Panc1 (cell line): ENCODE data around the gene DDX25. TPM values are rescaled to one million over a fixed set of nuclear protein-coding genes. Genes with fewer than 3 reads are reported as not detected.

Source experiments
- ATAC-seq: fragments of 200-7000 bp; cut with Tn5 transposase; 2 replicates; pipeline ENCODE4 v1.9.1; 2020; ENCODE audit warnings: mild to moderate bottlenecking, moderate library complexity
- BruUV-seq: library from RNA; stranded (reverse); fragments of 400-500 nt; replicated peaks from 2 replicates; lab custom pipeline; 2021; lab: Mats Ljungman, UMichigan
- CTCF ChIA-PET: fragments of 300-600 bp; sonication (Branson Sonifier 250); formaldehyde crosslinking; loops from one replicate; lab custom pipeline; 2022; ENCODE audit warnings: antibody characterized with exemption; lab: Charles Lee
- POLR2A ChIA-PET: fragments of 300-600 bp; sonication (Branson Sonifier 250); formaldehyde crosslinking; loops from one replicate; lab custom pipeline; 2022; ENCODE audit warnings: antibody characterized with exemption; lab: Charles Lee
- DNase-seq: peaks from one replicate; pipeline ENCODE4 v3.0.0-alpha.2; 2010; ENCODE audit warnings: low read depth, low spot score
- H3K27ac ChIP-seq: 2 replicates; pipeline ENCODE4 v1.5.1; 2011; ENCODE audit warnings: mild to moderate bottlenecking, low read length, inconsistent platforms
- H3K27me3 ChIP-seq: fragments of 200-500 bp; sonication (Bioruptor generic); 2 replicates; pipeline ENCODE4 v1.6.0; 2014; ENCODE audit warnings: low read length, inconsistent platforms; ENCODE audit not compliant: control insufficient read depth, insufficient read depth
- H3K36me3 ChIP-seq: fragments of 200-500 bp; sonication (Bioruptor generic); 2 replicates; pipeline ENCODE4 v1.5.1; 2014; ENCODE audit warnings: inconsistent platforms, mild to moderate bottlenecking, low read length, moderate library complexity; ENCODE audit not compliant: control insufficient read depth, insufficient read depth
- H3K4me1 ChIP-seq: 2 replicates; pipeline ENCODE4 v1.5.1; 2011; ENCODE audit warnings: inconsistent platforms, mild to moderate bottlenecking, low read length, moderate library complexity; ENCODE audit not compliant: control insufficient read depth, insufficient read depth
- H3K4me3 ChIP-seq, 2 experiments: 2 replicates each; pipeline ENCODE4 v1.5.1; 2011 to 2012; ENCODE audit warnings: low read depth in 2 of 2, low read length in 2 of 2, mild to moderate bottlenecking in 2 of 2, inconsistent platforms in 1 of 2, moderate library complexity in 1 of 2
- H3K9me3 ChIP-seq: fragments of 200-500 bp; sonication (Bioruptor generic); 2 replicates; pipeline ENCODE4 v1.5.1; 2014; ENCODE audit warnings: low read depth, mild to moderate bottlenecking, inconsistent platforms, low read length, moderate library complexity; ENCODE audit not compliant: control insufficient read depth, insufficient read depth
- POLR2AphosphoS5 ChIP-seq: IDR thresholded peaks from 2 replicates; pipeline ENCODE4 v1.6.1; 2012; ENCODE audit warnings: mild to moderate bottlenecking, low read depth, low read length, moderate library complexity
- SIN3A ChIP-seq: IDR thresholded peaks from 2 replicates; pipeline ENCODE4 v1.6.1; 2012; ENCODE audit warnings: low read depth, mild to moderate bottlenecking, low read length, moderate library complexity, borderline replicate concordance; ENCODE audit not compliant: insufficient read depth
- TCF7L2 ChIP-seq: IDR thresholded peaks from 2 replicates; pipeline ENCODE4 v1.6.1; 2011; ENCODE audit warnings: mild to moderate bottlenecking, low read depth, low read length, inconsistent platforms
- in situ Hi-C: cut with HindIII; loops from 2 replicates; pipeline ENCODE4 v1.10.0; 2016; ENCODE audit warnings: low sequenced_read_pairs, low pct_unique_long_range_greater_than_20kb
- intact Hi-C: fragments of 100-400 bp; cut with micrococcal nuclease; formaldehyde crosslinking; loops from one replicate; pipeline ENCODE4 v1.10.0; 2022; ENCODE audit not compliant: unreplicated experiment
- total RNA-seq: library from RNA; stranded (reverse); gene quantifications from one replicate; pipeline ENCODE4 v1.2.1, GENCODE V29; 2021; ENCODE audit not compliant: unreplicated experiment
- TF ChIP-seq, protein P1 (sequence below), 2 experiments: IDR thresholded peaks; 2 replicates each; pipeline ENCODE4 v1.6.1; 2011 to 2012; ENCODE audit warnings: low read depth in 2 of 2, control low read depth in 1 of 2, low read length in 1 of 2, mild to moderate bottlenecking in 1 of 2, moderate library complexity in 1 of 2; ENCODE audit not compliant: insufficient read depth in 1 of 2
- TF ChIP-seq, protein P2 (sequence below): fragments of 450-650 bp; IDR thresholded peaks from 2 replicates; pipeline ENCODE4 v1.5.1; 2017; ENCODE audit warnings: mild to moderate bottlenecking

Gene DDX25
- total RNA-seq, 1 experiment from 2014 or later: 0.15 TPM

DNA sequence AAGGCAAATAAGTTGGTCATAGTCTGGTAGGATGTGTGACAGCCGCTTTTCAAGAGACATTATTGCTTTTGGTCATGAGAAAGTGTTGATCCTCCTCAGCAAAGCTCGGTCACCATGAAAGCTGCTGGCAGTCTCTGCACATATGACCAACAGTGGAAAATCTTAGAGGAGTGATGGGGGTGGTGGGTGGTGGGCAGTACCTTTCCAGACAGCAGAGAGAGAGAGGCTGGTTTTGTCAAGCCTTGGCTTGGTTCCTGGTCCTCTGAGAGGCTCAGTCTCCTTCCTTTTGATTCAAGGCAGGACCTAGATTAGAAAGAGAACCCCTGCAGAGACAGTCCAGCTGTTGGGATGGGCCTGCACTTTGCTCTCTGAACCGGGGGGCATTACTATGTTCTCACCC, 21.5 kb downstream of the DDX25 start:
- DNase-seq (no peak), ATAC-seq (no peak)
- H3K36me3 ChIP-seq: no peaks in the 10 kb centered on the region
- intact Hi-C loops (no loop called here), in situ Hi-C loops (loop anchor here (25.0 kb wide), 1 partner anchor 286 kb away; the partner anchor contains the start of genes FAM118B and RPUSD4)
- no peak overlapping the region for H3K4me3 ChIP-seq
- H3K27ac ChIP-seq: no peak overlapping the region
- no peaks in the 10 kb centered on the region for H3K9me3 ChIP-seq
- H3K27me3 ChIP-seq: peaks cover 9% of the 10 kb centered on the region; the same call in 1 of the 2 replicates
- TF ChIP-seq, protein P1, sequence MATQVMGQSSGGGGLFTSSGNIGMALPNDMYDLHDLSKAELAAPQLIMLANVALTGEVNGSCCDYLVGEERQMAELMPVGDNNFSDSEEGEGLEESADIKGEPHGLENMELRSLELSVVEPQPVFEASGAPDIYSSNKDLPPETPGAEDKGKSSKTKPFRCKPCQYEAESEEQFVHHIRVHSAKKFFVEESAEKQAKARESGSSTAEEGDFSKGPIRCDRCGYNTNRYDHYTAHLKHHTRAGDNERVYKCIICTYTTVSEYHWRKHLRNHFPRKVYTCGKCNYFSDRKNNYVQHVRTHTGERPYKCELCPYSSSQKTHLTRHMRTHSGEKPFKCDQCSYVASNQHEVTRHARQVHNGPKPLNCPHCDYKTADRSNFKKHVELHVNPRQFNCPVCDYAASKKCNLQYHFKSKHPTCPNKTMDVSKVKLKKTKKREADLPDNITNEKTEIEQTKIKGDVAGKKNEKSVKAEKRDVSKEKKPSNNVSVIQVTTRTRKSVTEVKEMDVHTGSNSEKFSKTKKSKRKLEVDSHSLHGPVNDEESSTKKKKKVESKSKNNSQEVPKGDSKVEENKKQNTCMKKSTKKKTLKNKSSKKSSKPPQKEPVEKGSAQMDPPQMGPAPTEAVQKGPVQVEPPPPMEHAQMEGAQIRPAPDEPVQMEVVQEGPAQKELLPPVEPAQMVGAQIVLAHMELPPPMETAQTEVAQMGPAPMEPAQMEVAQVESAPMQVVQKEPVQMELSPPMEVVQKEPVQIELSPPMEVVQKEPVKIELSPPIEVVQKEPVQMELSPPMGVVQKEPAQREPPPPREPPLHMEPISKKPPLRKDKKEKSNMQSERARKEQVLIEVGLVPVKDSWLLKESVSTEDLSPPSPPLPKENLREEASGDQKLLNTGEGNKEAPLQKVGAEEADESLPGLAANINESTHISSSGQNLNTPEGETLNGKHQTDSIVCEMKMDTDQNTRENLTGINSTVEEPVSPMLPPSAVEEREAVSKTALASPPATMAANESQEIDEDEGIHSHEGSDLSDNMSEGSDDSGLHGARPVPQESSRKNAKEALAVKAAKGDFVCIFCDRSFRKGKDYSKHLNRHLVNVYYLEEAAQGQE (IDR thresholded peaks at IDR 0.05; ENCODE audit: insufficient read depth in 1 of 2, low read depth in 2 of 2, low read length in 1 of 2): no peak
- TF ChIP-seq, protein P2, sequence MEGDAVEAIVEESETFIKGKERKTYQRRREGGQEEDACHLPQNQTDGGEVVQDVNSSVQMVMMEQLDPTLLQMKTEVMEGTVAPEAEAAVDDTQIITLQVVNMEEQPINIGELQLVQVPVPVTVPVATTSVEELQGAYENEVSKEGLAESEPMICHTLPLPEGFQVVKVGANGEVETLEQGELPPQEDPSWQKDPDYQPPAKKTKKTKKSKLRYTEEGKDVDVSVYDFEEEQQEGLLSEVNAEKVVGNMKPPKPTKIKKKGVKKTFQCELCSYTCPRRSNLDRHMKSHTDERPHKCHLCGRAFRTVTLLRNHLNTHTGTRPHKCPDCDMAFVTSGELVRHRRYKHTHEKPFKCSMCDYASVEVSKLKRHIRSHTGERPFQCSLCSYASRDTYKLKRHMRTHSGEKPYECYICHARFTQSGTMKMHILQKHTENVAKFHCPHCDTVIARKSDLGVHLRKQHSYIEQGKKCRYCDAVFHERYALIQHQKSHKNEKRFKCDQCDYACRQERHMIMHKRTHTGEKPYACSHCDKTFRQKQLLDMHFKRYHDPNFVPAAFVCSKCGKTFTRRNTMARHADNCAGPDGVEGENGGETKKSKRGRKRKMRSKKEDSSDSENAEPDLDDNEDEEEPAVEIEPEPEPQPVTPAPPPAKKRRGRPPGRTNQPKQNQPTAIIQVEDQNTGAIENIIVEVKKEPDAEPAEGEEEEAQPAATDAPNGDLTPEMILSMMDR: no peak
- no peak for TF ChIP-seq SIN3A
- TF ChIP-seq TCF7L2: no peak
- no peak for TF ChIP-seq POLR2AphosphoS5
- BruUV-seq: no TSS peak
- ChIA-PET CTCF (interaction anchor here (0.7 kb wide), 1 partner anchor 267 kb away, joined by 3 read pairs; no protein-coding TSS in a partner anchor), POLR2A (no interaction called here)
- H3K4me1 ChIP-seq: no peaks in the 10 kb centered on the region

DNA sequence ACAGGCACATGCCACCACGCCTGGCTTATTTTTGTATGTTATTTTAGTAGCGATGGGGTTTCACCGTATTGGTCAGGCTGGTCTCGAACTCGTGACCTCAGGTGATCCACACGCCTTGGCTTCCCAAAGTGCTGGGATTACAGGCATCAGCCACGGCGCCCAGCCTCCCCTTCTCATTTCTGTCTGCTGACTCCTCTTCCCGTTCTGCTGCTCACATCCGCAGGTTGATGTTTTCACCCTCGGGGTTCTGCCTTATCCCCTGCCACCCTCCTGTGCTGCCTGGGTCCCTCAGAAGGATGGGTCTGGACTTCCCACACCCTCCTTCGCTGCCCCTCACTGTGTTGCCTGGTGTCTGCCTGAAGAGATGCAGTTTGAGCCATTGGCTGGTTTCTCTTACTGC, 22.4 kb downstream of the DDX25 start:
- H3K36me3 ChIP-seq: no peaks in the 10 kb centered on the region
- ATAC-seq (no peak), DNase-seq (no peak)
- no peak overlapping the region for H3K27ac ChIP-seq
- peaks cover 11% of the 10 kb centered on the region for H3K27me3 ChIP-seq
- CTCF ChIA-PET: interaction anchor here (0.7 kb wide), 1 partner anchor 1419 kb away, joined by 3 read pairs; no protein-coding TSS in a partner anchor
- in situ Hi-C loops: loop anchor here (25.0 kb wide), 1 partner anchor 286 kb away; the partner anchor contains the start of genes FAM118B and RPUSD4
- no peak for TF ChIP-seq POLR2AphosphoS5
- TF ChIP-seq, protein P1 (IDR thresholded peaks at IDR 0.05; ENCODE audit: insufficient read depth in 1 of 2, low read depth in 2 of 2, low read length in 1 of 2): no peak
- TF ChIP-seq, protein P2: no peak
- TF ChIP-seq SIN3A: no peak
- no peak for TF ChIP-seq TCF7L2
- no peaks in the 10 kb centered on the region for H3K9me3 ChIP-seq
- H3K4me1 ChIP-seq: peaks cover 3% of the 10 kb centered on the region; the same call in 1 of the 2 replicates
- BruUV-seq: no TSS peak
- H3K4me3 ChIP-seq: no peak overlapping the region
- intact Hi-C loops: no loop called here
- POLR2A ChIA-PET: no interaction called here
